Astrocyte of the spinal cord (primary cell): Measurements from ENCODE around the gene LDLRAD4.

ENCODE experiments used
- DNase-seq: peaks from one replicate; pipeline ENCODE4 v3.0.0; 2011; ENCODE audit warnings: low read depth, low spot score
- H3K4me3 ChIP-seq: 2 replicates; pipeline ENCODE4 v1.5.1; 2011; ENCODE audit warnings: low read depth, mild to moderate bottlenecking, low read length, moderate library complexity
- CTCF ChIP-seq: IDR thresholded peaks from 2 replicates; pipeline ENCODE4 v1.5.1; 2012; ENCODE audit warnings: low read depth, mild to moderate bottlenecking, low read length, inconsistent platforms
- in situ Hi-C: cut with HindIII; loops from 2 replicates; pipeline ENCODE4 v1.10.0; 2017; ENCODE audit warnings: low sequenced_read_pairs

Gene LDLRAD4

GRCh38 chr18:13578400-13578799, 359.8 kb downstream of the LDLRAD4 start:
- no peak for DNase-seq
- no peak for TF ChIP-seq CTCF
- in situ Hi-C loops = no loop called here
- no peak overlapping the region for H3K4me3 ChIP-seq

GRCh38 chr18:13579874-13580273, 361.3 kb downstream of the LDLRAD4 start:
- in situ Hi-C loops = no loop called here
- H3K4me3 ChIP-seq = no peak overlapping the region
- no peak for DNase-seq
- TF ChIP-seq CTCF = no peak

- in situ Hi-C loops = no loop called here
- no peak for DNase-seq
- no peak overlapping the region for H3K4me3 ChIP-seq
- TF ChIP-seq CTCF = no peak
Measured at GRCh38 chr18:13580351-13580750, 361.8 kb downstream of the LDLRAD4 start.

- no peak overlapping the region for H3K4me3 ChIP-seq
- no peak for DNase-seq
- TF ChIP-seq CTCF = no peak
- in situ Hi-C loops = no loop called here
Measured at GRCh38 chr18:13580991-13581390, 362.4 kb downstream of the LDLRAD4 start.

- no peak overlapping the region for H3K4me3 ChIP-seq
- in situ Hi-C loops = no loop called here
- TF ChIP-seq CTCF = no peak
- no peak for DNase-seq
Measured at GRCh38 chr18:13581496-13582177, 363.1 kb downstream of the LDLRAD4 start.

- no peak overlapping the region for H3K4me3 ChIP-seq
- TF ChIP-seq CTCF = no peak
- DNase-seq = no peak
- in situ Hi-C loops = no loop called here
Measured at GRCh38 chr18:13582178-13582670, 363.7 kb downstream of the LDLRAD4 start.
